HL-60 (cell line): ENCODE measurements around the gene UGGT1.

Experiments
- GABPA ChIP-seq: IDR thresholded peaks from 2 replicates; pipeline ENCODE4 v1.6.1; 2012; ENCODE audit warnings: low read depth
- POLR2AphosphoS5 ChIP-seq: IDR thresholded peaks from 2 replicates; pipeline ENCODE4 v1.6.1; 2012; ENCODE audit warnings: low read depth
- TF ChIP-seq, protein P1 (sequence below): IDR thresholded peaks from one replicate; pipeline ENCODE4 v1.5.1; 2011; ENCODE audit warnings: low read length, control low read depth, inconsistent platforms; ENCODE audit not compliant: insufficient read depth

GRCh38 chr2:128139624-128140023, 48.6 kb downstream of the UGGT1 start:
- TF ChIP-seq, protein P1, sequence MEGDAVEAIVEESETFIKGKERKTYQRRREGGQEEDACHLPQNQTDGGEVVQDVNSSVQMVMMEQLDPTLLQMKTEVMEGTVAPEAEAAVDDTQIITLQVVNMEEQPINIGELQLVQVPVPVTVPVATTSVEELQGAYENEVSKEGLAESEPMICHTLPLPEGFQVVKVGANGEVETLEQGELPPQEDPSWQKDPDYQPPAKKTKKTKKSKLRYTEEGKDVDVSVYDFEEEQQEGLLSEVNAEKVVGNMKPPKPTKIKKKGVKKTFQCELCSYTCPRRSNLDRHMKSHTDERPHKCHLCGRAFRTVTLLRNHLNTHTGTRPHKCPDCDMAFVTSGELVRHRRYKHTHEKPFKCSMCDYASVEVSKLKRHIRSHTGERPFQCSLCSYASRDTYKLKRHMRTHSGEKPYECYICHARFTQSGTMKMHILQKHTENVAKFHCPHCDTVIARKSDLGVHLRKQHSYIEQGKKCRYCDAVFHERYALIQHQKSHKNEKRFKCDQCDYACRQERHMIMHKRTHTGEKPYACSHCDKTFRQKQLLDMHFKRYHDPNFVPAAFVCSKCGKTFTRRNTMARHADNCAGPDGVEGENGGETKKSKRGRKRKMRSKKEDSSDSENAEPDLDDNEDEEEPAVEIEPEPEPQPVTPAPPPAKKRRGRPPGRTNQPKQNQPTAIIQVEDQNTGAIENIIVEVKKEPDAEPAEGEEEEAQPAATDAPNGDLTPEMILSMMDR: no peak
- no peak for TF ChIP-seq POLR2AphosphoS5
- TF ChIP-seq GABPA: no peak
